SU-DHL-6 (cell line): ENCODE data around the gene IL24.

ENCODE experiments used
- CTCF ChIP-seq: fragments of 200-600 bp; sonication (generic); IDR thresholded peaks from one replicate; pipeline ENCODE4 v1.5.1; 2017; ENCODE audit warnings: antibody characterized with exemption, mild to moderate bottlenecking, low read length, moderate library complexity; ENCODE audit not compliant: insufficient read depth, poor library complexity, severe bottlenecking
- EZH2phosphoT487 ChIP-seq: fragments of 200-600 bp; sonication (generic), shearing (Covaris generic); conservative IDR thresholded peaks from 2 replicates; pipeline ENCODE4 v1.6.1; 2018; ENCODE audit warnings: mild to moderate bottlenecking, antibody characterized with exemption, low read length, moderate library complexity, mixed read lengths

GRCh38 chr1:206863266-206863665 lies 34.0 kb upstream of the IL24 start:
- TF ChIP-seq CTCF (no peak), EZH2phosphoT487 (no peak)
